A204.1 (cell line): ENCODE results near the gene TMEM44.
A peak's percentile ranks its signal among the peaks of the same experiment; 100 is the strongest.

Source experiments
- FAIRE-seq: peaks from 2 replicates; lab custom pipeline; 2012; peaks lifted over from hg19 to GRCh38; lab: Jason Lieb, UNC

TMEM44 gene, protein sequence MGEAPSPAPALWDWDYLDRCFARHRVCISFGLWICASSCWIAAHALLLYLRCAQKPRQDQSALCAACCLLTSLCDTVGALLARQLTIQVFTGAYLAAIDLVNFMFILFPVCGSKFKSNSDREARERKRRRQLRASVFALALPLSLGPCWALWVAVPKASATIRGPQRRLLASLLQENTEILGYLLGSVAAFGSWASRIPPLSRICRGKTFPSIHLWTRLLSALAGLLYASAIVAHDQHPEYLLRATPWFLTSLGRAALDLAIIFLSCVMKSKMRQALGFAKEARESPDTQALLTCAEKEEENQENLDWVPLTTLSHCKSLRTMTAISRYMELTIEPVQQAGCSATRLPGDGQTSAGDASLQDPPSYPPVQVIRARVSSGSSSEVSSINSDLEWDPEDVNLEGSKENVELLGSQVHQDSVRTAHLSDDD

DNA sequence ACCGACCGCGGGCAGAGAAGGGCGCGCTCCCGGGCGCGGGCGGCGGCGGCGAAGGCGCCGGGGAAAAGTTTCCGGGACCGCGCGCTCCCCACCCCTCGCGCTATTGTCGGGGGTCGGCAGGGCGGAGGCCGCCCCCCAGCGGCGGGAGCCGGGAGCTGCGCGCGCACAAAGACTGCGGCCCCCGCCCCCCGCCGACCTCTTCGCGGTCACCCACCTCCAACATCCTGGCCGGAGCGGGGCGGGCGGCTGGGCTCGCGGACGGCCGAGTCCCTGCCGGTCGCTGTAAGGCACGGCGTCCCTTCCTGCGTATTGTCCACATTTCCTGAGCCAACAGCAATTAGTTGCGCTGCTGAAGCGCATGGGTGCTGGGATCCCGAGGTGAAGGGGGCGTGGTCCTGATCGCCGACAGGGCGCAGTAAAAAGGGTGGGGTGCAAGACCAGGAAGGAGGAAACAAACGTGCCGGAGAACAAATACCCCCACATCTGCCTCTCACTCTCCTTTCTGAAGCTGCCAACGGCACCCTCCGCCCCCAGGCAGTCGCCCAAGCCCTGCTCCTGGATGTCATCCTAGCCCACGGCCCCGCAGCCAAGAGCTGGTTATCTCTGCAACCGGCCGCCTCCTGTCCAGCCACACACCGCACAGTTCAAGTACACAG, at the start of gene TMEM44:
TSS of gene TMEM44 (minus strand) at position 71 of the 656 bp plus-strand sequence. CDS start 204 bp downstream, outside the sequence.
- FAIRE-seq, result no peak

DNA sequence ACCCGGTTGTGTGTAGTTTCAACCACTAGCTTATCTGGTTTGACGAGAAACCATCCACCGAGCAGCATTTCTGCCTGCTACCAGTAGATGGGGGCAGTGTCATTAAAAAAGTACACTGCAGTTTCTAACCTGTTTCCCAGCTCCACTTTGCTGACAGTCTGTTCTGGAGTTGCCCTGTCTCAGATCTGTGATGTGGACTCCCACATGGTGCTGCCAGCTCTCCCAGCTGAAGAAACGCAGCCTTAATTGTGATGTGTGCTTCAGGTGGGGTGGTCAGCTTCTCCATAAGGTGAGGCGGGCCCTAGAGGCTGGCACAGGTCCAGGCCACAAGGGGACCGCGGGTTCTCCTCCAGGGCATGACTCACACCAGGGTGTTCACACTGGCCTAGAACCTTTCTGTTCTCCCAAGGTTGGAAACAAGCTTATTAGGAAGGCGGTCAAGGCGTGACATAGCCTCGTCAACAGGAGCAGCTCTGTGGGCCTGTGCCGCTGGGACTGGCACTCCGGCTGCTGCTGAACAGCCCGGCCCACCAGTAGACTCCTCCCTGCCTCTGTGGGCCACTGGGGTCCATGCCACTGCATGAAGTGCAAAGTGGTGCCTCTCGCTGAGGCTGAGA, 49.6 kb upstream of the TMEM44 start:
- peak; percentile 95 for FAIRE-seq

DNA sequence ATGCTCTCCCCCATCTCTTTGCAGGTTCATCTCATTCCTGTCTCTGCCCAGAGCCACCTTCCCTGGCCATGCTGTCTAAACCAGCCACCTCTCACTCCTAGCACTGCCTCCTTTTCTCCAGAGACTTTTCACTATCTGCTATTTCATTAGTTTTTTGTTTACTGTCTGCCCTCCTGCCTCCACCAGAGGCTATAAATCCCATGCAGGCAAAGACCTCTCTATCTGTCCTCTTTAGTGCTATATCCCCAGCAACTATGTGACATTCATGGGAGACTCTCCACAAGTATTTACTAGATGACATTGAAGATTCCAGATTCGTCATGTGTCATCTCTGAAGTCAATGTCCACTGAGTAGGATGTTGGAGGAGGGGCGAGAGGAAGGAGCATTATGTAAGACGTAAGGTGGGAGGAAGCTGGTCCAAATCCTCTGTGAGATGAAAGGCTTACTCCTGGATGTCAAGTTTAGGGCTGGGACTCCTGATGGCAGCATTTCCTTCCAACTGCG, 49.0 kb upstream of the TMEM44 start:
- no peak for FAIRE-seq

DNA sequence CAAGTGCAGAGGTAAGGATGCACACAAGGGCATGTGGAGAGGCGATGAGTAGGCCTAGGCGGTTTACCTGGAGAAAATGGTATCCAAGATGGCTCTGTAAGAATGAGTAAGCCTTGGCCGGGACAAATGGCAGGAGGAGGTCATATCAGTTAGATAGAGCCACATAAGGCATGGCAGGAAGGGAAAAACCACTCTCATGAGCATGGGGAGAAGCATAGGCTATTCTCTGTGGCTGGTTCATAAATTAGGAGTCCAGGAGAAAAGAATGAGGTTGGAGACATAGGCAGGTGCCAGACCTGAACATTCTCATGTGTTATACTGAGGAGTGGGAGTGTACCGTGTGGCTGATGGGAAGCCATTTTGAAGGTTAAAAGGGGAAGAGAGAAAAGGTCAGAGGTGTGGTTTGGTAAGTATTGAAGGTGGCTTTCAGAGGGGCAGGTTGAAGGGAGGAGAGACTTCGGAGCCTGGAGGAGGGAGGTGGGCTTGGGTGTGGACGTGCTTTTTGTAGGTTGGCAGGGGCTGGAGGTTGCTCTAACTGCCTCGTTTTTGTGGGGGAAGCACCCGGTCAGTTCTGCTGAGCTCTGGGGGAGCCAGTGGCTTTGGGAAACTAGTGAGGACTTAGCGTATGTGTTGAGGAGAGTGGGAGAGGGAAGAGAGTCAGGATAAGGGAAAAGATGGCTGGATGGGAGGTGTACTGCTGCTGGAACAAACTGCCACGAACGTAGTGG, 47.8 kb upstream of the TMEM44 start:
- no peak for FAIRE-seq

DNA sequence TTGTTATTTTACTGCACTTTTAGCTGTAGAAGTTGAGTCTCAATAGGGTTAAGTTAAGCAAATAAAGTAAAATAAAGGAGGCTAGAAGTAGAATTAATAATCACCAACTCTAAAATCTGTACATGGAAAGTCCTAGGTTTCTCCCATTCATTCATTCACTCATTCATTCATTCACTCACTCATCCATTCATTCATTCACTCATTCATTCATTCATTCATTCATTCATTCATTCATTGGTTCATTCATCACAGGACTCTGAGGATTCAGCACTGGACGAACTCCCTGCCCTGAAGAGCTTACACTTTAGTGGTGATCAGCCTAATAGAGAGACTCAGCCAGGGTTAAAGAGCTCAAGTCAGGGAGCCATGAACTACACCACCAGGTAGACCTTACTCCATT, 43.3 kb upstream of the TMEM44 start:
- no peak for FAIRE-seq

DNA sequence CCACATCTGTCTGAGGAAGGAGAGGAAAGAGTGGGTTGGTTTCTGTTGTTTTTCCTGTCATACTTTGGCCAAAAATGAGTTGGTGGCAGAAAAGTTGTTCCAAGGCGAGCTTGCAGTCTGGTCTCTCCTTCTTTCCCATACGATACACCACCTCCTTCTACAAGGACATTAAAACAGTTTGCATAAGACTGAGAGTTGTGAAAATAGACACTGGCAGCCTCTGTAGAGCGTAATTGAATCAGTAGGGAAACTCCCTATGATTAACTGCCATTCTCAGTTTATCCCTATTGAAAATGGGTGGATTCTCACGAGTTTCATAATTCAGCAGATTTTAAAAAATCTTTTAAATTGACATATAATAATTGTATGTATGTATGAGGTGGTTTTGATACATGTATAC, 42.5 kb upstream of the TMEM44 start:
- FAIRE-seq, result no peak

DNA sequence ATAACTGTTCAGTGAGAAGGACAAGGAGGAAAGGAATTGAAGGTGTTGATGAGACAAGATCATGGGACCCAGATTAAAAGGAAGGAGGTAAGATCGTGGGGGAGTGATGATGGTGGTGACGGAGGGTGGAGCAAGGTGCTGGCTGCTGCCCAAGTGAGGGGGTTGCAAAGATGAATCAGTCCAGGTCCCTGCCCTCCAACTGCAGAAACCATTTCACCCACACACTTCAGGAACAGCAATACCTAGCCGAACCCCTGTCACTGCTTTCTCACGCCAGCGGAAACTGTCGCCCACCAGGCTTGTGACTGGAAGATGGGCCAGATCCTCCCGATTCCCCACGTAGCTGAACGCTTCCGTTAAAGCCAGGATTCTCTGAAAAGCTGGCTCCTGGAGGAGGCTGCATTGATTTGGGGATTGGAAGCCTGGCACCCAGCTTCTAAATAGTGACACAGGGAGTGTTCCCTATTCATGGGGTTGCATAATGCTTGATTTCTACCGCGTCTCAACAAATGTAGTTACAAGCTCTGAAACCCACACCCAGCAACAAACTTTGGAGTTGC, 41.9 kb upstream of the TMEM44 start:
- FAIRE-seq, result no peak

DNA sequence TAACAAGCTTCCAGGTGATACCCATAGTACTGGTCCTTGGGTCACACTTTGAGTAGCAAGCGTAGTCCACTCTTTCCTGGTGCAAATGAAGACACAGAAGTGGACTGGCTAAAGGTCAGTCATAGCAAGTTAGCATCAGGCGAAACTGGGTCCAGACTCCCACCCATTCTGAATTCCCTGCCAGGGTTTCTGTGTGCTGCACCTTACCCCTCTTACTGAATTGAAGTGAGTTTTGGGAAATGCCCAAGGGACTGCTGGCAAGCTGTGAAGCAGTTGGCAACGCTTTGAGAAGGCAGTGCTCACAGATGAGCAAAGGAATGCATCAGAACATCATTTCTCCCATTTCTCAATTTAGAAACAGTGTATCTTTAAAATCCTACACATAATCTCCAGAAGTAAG, 40.5 kb upstream of the TMEM44 start:
- no peak for FAIRE-seq

DNA sequence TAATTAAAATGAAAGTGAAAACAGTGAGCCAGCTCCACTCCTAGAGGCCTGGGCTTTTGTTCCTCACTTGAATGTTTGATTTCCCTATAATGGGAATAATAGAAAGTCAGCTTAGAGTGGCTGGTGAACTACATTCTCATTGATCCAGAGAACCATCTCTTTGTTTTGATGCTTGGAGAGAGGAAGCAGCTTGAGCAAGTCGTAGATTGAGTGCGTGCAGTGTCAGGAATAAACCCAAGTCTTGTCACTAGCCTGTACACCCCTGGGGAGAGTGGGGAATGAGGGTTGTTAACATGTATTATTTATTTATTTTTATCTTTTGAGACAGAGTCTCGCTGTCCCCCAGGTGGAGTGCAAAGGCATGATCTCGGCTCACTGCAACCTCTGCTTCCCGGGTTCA, 39.7 kb upstream of the TMEM44 start:
- no peak for FAIRE-seq

DNA sequence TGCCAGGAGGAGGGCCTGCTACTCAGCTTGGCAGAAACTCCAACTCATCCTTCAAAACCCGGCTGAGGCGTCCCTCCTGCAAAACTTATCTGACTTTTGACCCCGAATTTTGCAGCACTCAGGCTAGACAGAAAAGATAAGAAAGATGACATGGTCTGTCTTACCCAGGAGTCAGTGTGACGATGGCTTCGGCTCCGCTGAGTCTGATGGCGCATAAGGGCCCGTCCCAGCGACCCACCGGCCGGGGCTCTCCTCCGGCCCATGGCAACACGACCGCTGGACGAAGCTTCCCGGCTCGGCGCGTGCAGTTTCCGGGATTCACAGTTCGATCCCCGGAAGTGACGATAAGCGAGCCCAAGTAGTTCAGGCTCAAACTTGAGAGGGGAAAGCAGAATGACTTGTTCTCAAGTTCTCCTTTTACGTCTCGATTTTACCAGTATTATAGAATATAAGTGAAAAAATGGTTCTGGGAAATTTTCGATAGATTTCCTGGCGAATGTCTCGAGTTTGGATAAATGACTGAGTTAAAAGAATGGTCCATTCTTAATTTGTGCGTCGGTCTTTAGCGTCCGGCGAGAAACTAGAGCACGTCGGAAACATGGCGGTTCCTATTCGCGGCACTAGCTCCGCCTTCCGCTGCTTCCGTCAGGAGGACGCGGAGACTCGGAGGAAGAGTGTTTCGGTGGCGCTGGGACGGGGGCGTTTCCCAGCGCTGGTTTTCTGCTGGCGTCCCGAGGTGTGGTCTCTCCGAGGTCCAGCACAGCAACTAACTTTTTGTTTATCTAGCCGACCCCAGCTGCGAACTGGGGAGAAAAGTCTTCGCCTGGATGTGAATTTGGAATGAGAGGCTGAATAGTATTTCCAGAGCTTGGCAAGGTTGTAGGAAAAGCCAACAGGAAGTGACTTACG, 38.9 kb upstream of the TMEM44 start, which contains the start of gene LSG1:
TSS of gene LSG1 (minus strand) at position 292 of the 909 bp plus-strand sequence. CDS start at position 263, 29 bp downstream.
- peak; percentile 16 for FAIRE-seq

DNA sequence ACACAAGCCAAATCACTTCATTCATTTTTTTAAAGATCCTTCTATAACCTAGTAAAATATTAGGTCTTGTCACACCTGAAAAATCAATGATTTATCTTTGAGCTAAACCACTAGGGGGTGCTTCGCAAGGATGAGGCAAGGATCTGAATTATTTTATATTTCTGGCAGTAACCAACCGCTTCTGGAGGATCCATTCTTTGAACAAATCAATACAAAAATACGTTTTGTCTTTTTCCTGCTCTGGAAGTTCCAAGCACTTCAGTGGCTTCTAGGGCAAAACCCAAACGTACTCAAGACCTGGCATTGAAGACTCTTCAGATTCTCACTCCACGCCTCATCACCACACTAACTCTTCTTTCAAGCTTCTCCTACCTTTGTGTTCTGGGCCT, 38.3 kb upstream of the TMEM44 start:
- peak; percentile 51 for FAIRE-seq

DNA sequence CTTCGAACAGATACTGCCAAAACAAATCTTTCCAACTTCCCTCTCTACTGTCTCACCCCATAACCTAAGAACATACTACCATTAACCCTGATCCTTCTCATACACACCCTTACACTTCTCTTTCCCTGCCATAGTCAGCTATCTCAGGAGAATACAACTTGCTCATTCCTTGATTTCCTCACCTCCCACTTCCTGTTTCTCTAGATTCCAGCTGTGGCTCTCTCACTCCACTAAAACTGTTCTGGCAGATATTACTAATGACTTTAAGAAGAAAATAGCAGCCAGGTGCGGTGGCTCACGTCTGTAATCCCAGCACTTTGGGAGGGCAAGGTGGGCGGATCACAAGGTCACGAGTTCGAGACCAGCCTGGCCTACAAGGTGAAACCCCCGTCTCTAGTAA, 34.1 kb upstream of the TMEM44 start:
- no peak for FAIRE-seq

DNA sequence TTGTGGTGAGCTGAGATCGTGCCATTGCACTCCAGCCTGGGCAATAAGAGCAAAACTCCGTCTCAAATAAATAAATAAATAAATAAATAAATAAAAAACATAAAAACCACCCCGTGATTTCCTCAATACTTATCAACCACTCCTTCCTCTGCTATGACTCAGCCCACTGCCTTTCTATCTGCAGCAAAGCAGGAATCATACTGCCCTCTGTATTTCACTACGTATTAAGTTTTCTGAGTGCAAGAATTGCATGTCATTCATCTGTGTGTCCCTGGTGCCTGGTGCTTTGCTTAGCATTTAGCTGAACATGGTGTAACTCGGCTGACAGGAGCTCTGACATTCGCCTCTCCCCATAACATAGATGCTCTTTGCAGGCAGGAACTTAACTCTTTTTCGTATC, 31.6 kb upstream of the TMEM44 start:
- FAIRE-seq, result no peak

DNA sequence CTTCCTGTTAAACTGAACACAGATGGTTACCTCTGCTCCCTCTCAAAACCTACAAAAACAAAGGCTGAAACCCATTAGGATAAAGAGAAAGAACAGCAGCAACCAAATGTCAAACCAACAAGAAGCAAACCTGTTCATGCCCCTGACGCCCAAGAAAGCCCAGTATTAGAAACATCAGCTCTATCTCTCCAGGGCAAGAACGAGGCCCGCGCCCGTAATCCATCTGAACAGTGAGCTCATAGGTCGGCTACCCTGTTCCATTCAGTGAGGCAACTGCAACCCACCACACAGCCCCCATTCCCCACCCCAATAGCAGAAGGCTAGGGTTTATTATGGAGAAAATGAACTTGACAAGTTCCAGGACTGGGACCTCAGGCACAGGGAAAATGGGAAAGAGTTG, 28.7 kb upstream of the TMEM44 start:
- no peak for FAIRE-seq

DNA sequence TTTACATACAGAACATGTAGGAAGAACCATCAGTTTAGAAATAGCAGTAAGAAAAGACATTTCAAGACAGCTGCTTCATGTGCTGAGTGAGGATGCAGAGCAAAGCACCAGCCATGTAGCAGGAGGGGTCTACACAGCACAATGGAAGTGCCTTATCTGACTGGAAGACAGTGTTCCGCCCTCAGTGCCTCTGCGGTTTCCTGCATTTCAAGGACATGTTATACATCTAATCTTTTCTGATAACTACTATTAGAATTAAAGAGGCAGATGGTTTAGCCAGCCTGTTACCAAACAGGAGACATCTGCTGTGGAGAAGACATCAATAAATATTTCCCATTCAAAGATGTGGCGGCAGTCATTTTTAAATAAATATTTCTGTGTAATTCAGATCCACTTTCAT, 28.2 kb upstream of the TMEM44 start:
- no peak for FAIRE-seq

DNA sequence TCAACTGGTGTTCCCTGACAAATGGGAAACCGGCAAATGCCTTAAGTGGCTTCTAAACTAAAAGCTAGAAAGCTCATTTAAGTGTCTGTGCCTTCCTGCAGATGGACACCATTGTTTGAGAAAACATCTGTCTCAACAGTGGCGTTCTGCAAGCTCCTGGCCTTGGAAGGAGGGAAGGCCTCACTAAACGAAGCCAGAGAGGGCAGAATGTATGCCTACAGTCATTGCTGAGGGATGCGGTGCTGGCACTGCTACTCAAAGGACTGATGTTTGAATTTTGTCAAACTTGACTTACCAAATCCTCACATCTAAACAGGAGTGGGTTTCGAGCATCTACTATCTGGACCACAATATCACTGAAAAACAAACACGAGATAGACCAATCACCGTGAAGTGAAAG, 26.6 kb upstream of the TMEM44 start:
- no peak for FAIRE-seq

DNA sequence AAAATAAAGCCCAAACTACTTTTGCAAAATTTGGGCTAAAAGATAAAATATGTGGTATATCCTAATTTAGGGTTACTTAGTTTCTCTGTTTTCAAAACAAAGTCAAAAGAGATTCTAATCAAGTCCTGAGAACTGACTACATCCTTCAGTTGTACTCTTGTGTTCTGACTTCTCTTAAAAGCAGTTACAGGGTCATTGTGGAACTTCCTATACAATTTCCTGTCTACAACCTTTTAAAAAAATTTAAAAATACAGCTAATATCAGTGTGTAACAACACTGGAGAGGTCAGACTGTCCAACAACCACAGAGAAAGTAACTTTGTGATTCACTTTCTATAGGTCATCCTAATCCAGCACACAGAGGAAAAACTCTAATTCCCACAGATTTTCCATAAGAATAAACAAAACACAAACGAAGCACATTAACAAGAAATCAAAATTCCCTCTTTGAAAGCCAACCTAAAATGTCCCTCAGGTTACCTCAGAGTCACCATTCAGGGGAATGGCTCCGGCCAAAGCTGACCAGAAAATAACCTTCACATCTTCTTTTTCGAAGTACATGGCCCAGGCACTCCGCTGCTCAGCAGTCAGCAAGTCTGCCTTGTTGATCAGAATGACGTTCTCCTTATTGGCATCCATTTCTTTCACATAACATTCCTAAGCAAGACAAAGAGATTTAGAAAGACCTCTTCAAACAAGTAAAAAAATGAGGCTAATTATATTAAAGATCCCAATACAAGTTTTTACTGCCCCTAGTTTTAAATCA, 25.4 kb upstream of the TMEM44 start:
- FAIRE-seq, result no peak

DNA sequence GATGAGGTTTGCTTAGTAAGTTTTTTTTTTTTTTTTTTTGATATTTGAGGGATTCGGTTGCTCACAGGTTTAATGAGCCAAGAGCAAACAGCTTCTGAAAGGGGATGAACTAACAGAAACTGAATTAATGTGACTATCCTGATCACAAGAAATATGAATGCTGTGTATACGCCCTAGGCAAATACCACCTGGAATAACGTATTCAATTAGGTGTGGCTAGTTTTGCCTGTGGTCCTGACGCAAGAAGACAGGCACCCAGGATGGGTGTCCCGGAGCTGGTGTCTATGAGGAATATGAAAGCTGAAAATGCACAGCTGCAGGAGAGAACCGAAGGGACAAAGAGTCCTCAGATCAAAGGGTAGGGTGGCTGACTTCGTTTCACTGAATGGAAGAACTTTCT, 24.2 kb upstream of the TMEM44 start:
- FAIRE-seq, result no peak

DNA sequence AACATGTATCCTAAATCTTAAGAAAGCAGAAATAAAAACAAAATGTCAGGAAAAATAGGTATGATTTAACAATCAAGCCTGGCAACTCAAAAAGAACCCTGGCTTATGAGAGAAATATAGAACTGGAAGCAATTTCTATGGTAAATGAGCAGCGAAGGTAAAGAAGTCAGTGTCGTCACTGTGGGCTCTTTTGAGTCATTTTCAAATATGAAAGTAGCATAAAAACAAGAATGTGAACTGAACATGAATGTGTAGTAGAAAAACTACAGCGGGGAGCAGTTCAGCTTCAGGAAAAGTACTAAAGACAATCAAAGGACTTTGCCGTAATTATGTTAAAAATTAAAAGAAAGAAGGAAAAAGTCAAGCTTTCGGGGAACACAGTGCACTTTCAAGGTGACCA, 21.2 kb upstream of the TMEM44 start:
- no peak for FAIRE-seq

DNA sequence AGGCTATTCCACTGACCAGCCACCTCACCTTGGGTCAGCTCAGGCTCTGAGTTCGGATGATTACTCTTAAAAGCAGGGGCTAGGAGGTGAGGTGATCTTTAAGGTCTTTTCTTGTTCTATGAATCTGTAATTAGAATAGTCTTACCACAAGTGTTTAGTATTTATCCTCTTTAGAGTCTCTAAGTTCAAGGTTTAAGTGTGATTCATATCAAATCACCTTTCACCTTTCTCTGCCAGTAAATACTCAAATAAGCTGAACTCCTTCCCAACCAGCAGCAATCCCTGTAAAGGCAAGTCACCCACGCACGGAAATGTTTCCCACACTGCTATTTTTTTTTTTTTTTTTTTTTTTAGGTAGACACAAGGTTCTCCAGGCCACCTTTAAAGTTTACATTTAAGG, 14.5 kb upstream of the TMEM44 start:
- no peak for FAIRE-seq
